GM06990 (cell line): ENCODE results near the gene MAGEA1.
"Not testable (repeated sequence)": the region's sequence is repeated elsewhere in the genome, so short reads cannot be mapped to it uniquely, and the experiment has no call there.

ENCODE experiments used
- DNase-seq: peaks from one replicate; pipeline ENCODE4 v3.0.0-alpha.2; 2011; ENCODE audit not compliant: insufficient read length; ENCODE audit errors: extremely low read depth
- H3K27me3 ChIP-seq: replicated peaks from 2 replicates; pipeline ENCODE4 v1.6.0; 2011; ENCODE audit warnings: low read length; ENCODE audit not compliant: control insufficient read depth, insufficient read depth
- H3K36me3 ChIP-seq: 2 replicates; pipeline ENCODE4 v1.5.1; 2011; ENCODE audit warnings: low read length; ENCODE audit not compliant: control insufficient read depth, insufficient read depth
- H3K4me3 ChIP-seq: replicated peaks from 2 replicates; pipeline ENCODE4 v1.5.1; 2011; ENCODE audit warnings: low read depth, mild to moderate bottlenecking, control low read depth, low read length
- TF ChIP-seq, protein P1 (sequence below): IDR thresholded peaks from 2 replicates; pipeline ENCODE4 v1.5.1; 2011; ENCODE audit warnings: low read length, control low read depth, mild to moderate bottlenecking, inconsistent platforms; ENCODE audit not compliant: insufficient read depth, poor library complexity, severe bottlenecking

MAGEA1 gene

DNA sequence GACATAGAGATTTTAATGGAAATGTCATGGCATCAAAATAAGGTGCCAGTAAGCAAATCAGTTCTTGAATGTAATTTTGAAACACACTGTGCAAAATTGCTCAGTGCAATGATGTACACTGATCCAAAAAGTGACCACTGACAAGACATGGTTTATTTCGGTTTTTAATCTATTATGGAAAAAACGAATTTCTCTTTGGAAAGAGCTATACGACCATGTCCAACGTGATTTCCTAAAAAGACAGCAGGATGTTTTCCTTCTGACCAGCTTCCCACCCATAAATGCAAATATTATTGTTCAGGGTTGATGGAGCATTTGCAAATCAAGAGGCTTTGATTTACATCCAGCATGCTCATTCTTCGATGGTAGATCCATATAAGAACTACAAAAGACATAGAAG, 17.1 kb upstream of the MAGEA1 start:
- no peaks in the 10 kb centered on the region for H3K36me3 ChIP-seq
- no peak for DNase-seq
- TF ChIP-seq, protein P1, sequence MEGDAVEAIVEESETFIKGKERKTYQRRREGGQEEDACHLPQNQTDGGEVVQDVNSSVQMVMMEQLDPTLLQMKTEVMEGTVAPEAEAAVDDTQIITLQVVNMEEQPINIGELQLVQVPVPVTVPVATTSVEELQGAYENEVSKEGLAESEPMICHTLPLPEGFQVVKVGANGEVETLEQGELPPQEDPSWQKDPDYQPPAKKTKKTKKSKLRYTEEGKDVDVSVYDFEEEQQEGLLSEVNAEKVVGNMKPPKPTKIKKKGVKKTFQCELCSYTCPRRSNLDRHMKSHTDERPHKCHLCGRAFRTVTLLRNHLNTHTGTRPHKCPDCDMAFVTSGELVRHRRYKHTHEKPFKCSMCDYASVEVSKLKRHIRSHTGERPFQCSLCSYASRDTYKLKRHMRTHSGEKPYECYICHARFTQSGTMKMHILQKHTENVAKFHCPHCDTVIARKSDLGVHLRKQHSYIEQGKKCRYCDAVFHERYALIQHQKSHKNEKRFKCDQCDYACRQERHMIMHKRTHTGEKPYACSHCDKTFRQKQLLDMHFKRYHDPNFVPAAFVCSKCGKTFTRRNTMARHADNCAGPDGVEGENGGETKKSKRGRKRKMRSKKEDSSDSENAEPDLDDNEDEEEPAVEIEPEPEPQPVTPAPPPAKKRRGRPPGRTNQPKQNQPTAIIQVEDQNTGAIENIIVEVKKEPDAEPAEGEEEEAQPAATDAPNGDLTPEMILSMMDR = no peak
- no peak overlapping the region for H3K4me3 ChIP-seq
- no peaks in the 10 kb centered on the region for H3K27me3 ChIP-seq

DNA sequence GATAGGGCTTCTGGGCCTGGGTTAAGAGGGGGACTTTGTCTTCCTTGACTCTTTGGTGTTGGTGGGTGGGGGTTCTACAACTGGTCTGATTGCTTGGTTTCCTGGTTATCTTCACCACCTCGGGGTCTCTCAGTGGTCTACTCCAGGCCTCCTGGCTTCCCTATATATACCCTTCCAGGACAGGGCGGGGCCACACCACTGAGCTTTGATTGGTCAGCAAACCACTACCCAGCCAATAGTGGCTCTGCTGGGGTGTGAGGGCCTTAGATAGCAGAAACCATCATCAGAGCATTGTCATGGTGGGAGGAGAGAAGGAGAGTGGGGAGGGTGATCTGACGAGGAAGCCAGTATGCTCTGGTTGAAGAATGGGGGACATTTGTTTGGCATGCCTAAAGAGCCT, 14.4 kb upstream of the MAGEA1 start:
- no peak for DNase-seq
- Histone ChIP-seq H3K36me3 (no peaks in the 10 kb centered on the region), H3K4me3 (no peak overlapping the region), H3K27me3 (no peaks in the 10 kb centered on the region)
- TF ChIP-seq, protein P1 = no peak

DNA sequence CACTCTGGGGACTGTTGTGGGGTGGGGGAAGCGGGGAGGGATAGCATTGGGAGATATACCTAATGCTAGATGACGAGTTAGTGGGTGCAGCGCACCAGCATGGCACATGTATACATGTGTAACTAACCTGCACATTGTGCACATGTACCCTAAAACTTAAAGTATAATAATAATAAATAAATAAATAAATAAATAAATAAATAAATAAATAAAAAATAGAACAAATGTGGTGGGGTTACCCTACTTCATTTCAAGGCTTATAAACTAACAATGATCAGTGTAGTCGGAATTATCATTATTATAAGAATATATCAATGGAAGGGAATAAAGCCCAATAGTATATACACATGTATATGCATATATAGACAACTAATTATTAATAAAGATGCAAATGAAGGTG, 10.7 kb upstream of the MAGEA1 start:
- H3K4me3 ChIP-seq, H3K27me3 ChIP-seq, H3K36me3 ChIP-seq, DNase-seq: not testable (repeated sequence)

DNA sequence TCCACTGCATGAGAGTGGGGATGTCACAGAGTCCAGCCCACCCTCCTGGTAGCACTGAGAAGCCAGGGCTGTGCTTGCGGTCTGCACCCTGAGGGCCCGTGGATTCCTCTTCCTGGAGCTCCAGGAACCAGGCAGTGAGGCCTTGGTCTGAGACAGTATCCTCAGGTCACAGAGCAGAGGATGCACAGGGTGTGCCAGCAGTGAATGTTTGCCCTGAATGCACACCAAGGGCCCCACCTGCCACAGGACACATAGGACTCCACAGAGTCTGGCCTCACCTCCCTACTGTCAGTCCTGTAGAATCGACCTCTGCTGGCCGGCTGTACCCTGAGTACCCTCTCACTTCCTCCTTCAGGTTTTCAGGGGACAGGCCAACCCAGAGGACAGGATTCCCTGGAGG, 2.7 kb downstream of the MAGEA1 start:
- H3K27me3 ChIP-seq = no peaks in the 10 kb centered on the region
- no peak for DNase-seq
- TF ChIP-seq, protein P1 = no peak

DNA sequence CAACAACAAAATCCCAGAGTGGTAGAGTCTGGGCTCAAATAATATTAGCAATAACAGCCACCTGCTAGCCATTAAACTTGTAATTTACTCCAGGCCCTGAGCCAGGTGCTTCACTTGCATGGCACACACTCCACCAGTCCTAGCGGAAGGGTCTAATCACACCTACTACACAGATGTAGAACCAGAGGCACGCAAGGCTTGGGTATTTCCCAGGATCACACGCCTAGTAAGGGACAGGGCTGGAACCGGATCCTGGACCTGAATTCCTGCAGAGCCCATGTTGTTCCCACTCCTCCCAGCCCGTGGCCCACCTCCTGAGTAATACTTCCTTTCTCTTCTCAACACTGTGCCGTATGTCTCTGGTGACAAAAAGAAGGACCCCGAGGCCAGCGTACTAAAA, 5.7 kb downstream of the MAGEA1 start:
- H3K27me3 ChIP-seq = no peaks in the 10 kb centered on the region
- H3K36me3 ChIP-seq = no peaks in the 10 kb centered on the region
- TF ChIP-seq, protein P1 = no peak
- DNase-seq = no peak
- no peak overlapping the region for H3K4me3 ChIP-seq

More for the DNA sequence above, 2.7 kb downstream of the MAGEA1 start:
- no peak overlapping the region for H3K4me3 ChIP-seq
- H3K36me3 ChIP-seq = no peaks in the 10 kb centered on the region

DNA sequence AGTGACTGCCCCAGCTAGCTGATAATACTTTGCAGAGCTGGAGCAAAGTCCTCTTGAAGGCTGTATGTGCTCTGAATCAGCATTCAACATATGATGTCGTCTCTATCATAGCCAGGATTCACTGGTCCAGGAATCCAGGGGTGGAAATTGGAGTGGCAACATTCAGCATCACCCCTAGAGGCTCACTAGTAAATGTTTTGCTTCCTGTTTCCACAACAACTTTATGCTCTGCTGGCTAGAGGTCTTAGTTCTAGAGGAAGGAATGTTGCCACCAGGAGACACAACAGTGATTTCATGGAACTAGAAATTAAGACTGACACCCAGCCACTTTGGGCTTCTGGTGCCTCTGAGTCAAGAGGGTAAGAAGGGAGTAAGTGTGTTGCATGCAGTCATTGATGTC, 11.3 kb downstream of the MAGEA1 start:
- H3K4me3 ChIP-seq = no peak overlapping the region

More for the DNA sequence above, 11.3 kb downstream of the MAGEA1 start:
- no peaks in the 10 kb centered on the region for H3K36me3 ChIP-seq
- TF ChIP-seq, protein P1 = no peak
- DNase-seq = no peak
- H3K27me3 ChIP-seq = no peaks in the 10 kb centered on the region
